NCI-H2227 (cell line): Measurements from ENCODE around the gene PRG2.
"Not testable (repeated sequence)": the region's sequence is repeated elsewhere in the genome, so short reads cannot be mapped to it uniquely, and the experiment has no call there.

Experiments
- DNase-seq: peaks from one replicate; lab custom pipeline; 2025; ENCODE audit not compliant: unreplicated experiment; lab: John Stamatoyannopoulos, UW

The PRG2 gene

GRCh38 chr11:57370251-57370650 is 20.2 kb downstream of the PRG2 start:
- DNase-seq = no peak

GRCh38 chr11:57368845-57369232 is 21.6 kb downstream of the PRG2 start:
- DNase-seq = no peak

GRCh38 chr11:57368106-57368844 is 22.2 kb downstream of the PRG2 start:
- DNase-seq = no peak

- no peak for DNase-seq
These were observed 25.4 kb downstream of the PRG2 start for GRCh38 chr11:57364851-57365660.

- DNase-seq = no peak
These were observed 27.0 kb downstream of the PRG2 start for GRCh38 chr11:57363131-57364080.

- DNase-seq = no peak
These were observed 28.5 kb downstream of the PRG2 start for GRCh38 chr11:57361926-57362325.

- not testable (repeated sequence) for DNase-seq
These were observed 29.0 kb downstream of the PRG2 start for GRCh38 chr11:57361420-57361819.

GRCh38 chr11:57360991-57361390 is 29.5 kb downstream of the PRG2 start:
- no peak for DNase-seq

GRCh38 chr11:57359896-57360690 is 30.4 kb downstream of the PRG2 start:
- no peak for DNase-seq

GRCh38 chr11:57359396-57359795 is 31.1 kb downstream of the PRG2 start:
- no peak for DNase-seq

- no peak for DNase-seq
These were observed 31.5 kb downstream of the PRG2 start for GRCh38 chr11:57358991-57359390.

GRCh38 chr11:57358543-57358961 is 31.9 kb downstream of the PRG2 start:
- peak; percentile 47 for DNase-seq

GRCh38 chr11:57357856-57358255 is 32.6 kb downstream of the PRG2 start:
- no peak for DNase-seq

- no peak for DNase-seq
These were observed 33.1 kb downstream of the PRG2 start for GRCh38 chr11:57357310-57357709.

- DNase-seq = no peak
These were observed 34.2 kb downstream of the PRG2 start for GRCh38 chr11:57356268-57356667.

GRCh38 chr11:57354699-57355098 is 35.8 kb downstream of the PRG2 start:
- no peak for DNase-seq

GRCh38 chr11:57353852-57354251 is 36.6 kb downstream of the PRG2 start:
- no peak for DNase-seq

GRCh38 chr11:57353446-57353845 is 37.0 kb downstream of the PRG2 start:
- DNase-seq = no peak

GRCh38 chr11:57353036-57353435 is 37.4 kb downstream of the PRG2 start:
- DNase-seq = no peak

GRCh38 chr11:57349491-57350274 is 40.8 kb downstream of the PRG2 start:
- DNase-seq = no peak
